ENCODE results near the gene REEP3.
A peak's percentile ranks its signal among the peaks of the same experiment; 100 is the strongest.

Gene REEP3

DNA sequence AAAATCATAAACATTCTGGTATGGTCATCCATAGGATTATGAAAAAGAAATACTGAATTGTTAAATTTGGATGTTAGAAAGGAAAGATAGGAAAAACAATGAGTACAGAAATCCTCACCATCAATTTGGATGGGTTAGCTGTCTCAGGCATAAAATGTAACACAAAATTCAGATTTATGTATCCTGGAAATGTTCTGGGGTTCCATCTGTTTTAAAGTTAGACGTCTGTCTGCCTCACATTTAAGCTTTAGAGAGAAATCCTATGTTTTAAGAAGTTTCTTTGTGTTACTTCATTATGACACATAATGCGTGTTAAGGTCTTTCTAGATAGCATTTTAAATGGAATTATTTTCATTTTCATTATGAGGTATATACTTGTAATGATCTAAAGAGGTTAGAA, 103.5 kb downstream of the REEP3 start:
- H3K4me3 ChIP-seq (replicated peaks; ENCODE audit: low read depth, low read length) = no peak overlapping the region
- TF ChIP-seq, protein P1, sequence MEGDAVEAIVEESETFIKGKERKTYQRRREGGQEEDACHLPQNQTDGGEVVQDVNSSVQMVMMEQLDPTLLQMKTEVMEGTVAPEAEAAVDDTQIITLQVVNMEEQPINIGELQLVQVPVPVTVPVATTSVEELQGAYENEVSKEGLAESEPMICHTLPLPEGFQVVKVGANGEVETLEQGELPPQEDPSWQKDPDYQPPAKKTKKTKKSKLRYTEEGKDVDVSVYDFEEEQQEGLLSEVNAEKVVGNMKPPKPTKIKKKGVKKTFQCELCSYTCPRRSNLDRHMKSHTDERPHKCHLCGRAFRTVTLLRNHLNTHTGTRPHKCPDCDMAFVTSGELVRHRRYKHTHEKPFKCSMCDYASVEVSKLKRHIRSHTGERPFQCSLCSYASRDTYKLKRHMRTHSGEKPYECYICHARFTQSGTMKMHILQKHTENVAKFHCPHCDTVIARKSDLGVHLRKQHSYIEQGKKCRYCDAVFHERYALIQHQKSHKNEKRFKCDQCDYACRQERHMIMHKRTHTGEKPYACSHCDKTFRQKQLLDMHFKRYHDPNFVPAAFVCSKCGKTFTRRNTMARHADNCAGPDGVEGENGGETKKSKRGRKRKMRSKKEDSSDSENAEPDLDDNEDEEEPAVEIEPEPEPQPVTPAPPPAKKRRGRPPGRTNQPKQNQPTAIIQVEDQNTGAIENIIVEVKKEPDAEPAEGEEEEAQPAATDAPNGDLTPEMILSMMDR (IDR thresholded peaks at IDR 0.05; ENCODE audit: low read length, missing control alignments) = no peak
- no peak for DNase-seq (ENCODE audit: low read depth)

DNA sequence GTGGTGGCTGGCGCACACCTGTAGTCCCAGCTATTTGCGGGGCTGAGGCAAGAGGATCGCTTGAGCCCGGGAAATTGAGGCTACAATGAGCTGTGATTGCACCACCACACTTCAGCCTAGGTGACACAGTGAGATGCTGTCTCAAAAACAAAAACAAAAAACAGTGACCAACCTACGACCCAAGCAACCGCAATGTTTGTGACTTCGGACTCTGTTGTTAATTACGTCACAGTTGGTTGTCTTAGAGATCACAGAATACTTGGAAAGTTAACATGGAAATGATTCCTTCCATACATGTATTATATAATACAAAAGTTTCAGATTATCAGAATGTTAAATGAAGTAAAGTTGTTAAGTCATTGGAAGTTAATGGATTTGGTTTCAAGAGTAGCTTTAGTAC, 106.2 kb downstream of the REEP3 start:
- H3K4me3 ChIP-seq (replicated peaks; ENCODE audit: low read depth, low read length) = no peak overlapping the region
- DNase-seq (ENCODE audit: low read depth) = peak; percentile 34

DNA sequence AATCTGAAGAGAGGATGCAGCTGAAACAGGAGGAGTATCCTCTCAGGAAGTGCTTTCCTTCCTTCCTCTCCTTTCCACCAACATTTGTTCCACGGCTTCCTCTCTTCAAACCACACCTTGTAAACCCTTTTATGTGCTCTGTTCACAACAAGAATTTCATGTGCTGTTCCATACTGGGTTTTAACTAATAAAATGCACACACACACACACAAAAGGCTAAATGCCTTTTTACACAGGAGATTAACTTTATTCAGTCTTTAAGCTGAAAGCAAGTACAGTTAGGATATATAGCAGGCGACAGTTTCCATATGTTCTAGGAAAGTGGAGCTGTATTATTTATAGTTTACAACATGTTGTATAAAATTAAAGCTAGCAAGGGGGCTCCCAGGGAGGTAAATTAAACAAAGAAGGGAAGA, 106.7 kb downstream of the REEP3 start:
- no peak for DNase-seq (ENCODE audit: low read depth)
- H3K4me3 ChIP-seq (replicated peaks; ENCODE audit: low read depth, low read length) = no peak overlapping the region
- TF ChIP-seq, protein P1 (IDR thresholded peaks at IDR 0.05; ENCODE audit: low read length, missing control alignments) = no peak

More for the DNA sequence above, 106.2 kb downstream of the REEP3 start:
- TF ChIP-seq, protein P1 (IDR thresholded peaks at IDR 0.05; ENCODE audit: low read length, missing control alignments) = no peak

DNA sequence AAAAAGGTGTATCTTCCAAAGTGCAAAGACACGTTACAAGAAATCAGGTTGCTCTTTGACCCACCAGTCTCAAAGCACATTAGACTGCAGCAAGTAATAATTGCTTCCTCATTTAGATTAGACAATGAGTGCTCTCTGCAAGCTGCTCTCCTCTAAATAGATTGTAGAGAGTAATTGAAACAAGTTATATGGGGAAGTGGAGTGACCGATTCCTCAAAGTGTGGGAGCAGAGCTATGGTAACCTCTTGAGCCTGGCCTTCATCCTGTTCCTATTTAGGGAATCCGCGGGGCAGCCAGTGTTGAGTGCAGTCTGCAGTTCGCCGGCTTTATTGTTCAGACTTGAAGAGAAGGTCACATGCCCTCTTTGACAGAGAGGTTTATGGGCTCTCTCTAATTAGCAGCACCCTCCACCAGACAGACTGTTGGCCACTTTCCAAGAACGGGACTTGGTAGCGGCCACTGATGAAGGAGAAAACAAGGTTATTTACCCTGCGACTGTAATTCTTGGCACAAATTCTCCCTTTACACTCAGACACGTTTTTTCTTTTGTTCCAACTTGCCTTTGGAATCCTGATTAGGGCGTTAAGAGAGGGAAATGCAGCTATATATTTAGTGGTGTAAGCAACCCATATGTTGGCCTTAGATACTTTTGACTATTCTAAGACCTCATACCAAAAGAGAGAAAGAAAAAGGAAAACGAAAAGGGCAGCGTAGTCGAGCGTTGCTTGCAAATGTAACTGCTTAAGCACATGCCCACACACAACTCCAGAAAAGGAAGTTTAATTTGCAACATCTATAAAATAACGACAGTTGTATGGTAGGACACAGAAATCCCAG, 107.5 kb downstream of the REEP3 start:
- H3K4me3 ChIP-seq (replicated peaks; ENCODE audit: low read depth, low read length) = peak overlapping the region; percentile 64
- TF ChIP-seq, protein P1 (IDR thresholded peaks at IDR 0.05; ENCODE audit: low read length, missing control alignments) = no peak
- no peak for DNase-seq (ENCODE audit: low read depth)

DNA sequence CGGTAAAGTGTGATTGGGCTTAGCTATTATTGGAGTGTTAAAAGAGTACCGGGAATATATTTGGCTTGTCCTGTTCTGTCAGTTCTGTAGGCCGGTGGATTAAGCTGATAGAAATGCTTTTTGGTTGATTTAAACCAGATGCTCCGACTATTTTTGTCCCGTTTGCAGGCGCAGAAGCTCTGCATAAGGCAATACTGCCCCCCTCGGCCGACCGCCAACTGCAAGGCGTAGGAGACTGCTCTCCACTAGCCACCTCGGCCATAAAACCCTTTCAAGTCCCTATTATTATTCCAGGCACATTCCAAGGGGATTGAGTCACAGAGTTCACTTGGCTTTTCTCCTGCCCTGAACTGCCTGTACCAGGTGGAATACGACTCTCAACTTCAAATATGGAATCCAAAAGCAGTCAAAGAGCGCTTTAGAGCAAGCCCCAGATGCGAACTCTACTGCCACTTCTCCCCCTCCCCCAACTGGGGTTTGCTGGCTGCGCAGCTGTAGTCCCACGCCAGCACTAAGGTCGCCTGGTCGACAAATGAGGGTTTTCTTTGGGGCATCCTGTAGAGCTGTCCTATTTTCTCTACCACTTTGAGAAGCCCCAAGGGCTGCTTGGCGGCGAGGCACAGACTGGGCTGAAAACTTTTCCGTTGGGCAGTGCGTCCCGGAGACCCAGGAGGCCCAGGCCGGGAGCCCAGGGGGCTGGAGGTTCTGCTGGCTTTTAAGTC, 108.3 kb downstream of the REEP3 start:
- TF ChIP-seq, protein P1 (IDR thresholded peaks at IDR 0.05; ENCODE audit: low read length, missing control alignments) = peak; percentile 84
- H3K4me3 ChIP-seq (replicated peaks; ENCODE audit: low read depth, low read length) = peak overlapping the region; percentile 64
- DNase-seq (ENCODE audit: low read depth) = peak; percentile 99

DNA sequence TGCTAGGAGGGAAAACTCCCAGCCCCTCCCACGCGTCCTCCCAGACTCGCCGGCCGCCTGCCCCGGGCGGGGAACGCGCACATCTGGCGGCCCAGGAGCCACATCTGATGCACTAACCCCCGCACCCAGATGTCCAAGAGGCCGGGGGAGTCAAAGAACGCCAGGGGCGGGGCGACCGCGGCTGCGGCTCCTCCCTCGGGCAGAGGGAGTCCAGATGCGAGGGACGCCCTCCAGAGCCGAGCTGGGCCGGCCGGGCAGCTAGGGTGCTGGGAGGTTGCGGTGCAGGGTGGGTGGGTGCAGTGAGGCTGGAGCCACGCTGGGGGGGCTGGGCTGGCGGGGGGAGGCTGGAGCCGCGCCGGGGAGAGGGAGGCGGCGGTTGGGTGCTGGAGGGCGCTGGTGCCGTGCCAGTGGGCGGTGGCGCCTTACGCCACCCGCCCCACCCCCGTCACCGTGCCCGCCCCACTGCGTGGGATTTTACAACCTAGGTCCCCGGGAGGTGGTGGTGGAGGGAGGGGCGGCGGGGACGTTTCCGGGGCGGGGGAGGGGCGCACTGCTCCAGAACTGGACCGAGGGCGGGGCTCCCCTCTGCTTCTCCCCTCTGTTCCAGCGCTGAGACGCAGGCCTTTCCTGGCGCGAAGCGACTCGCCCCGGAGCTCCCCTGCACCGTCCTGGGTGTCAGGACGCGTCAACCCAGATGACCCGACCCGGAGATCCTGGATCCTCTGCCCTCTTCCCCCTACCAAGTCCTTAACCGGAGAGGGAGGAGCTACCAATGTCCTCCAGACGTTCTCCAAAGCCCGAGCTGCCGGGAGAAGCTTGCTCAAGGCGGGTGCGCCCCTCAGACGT, 109.1 kb downstream of the REEP3 start:
- peak overlapping the region; percentile 64 for H3K4me3 ChIP-seq (replicated peaks; ENCODE audit: low read depth, low read length)
- TF ChIP-seq, protein P1 (IDR thresholded peaks at IDR 0.05; ENCODE audit: low read length, missing control alignments) = no peak
- peak; percentile 96 for DNase-seq (ENCODE audit: low read depth)
